Astrocyte (in vitro differentiated cells and primary cell): Measurements from ENCODE around the gene VSTM5. TPM values are rescaled to one million over a fixed set of nuclear protein-coding genes. Genes with fewer than 3 reads are reported as not detected.

Source experiments
- DNase-seq: peaks from one replicate; pipeline ENCODE4 v3.0.0-alpha.2; 2010; ENCODE audit warnings: low read depth
- FAIRE-seq: peaks from 2 replicates; lab custom pipeline; 2011; peaks lifted over from hg19 to GRCh38; lab: Jason Lieb, UNC
- H2AFZ ChIP-seq: 2 replicates; pipeline ENCODE4 v1.6.0; 2012; ENCODE audit warnings: low read depth, low read length, inconsistent platforms
- H3K27ac ChIP-seq: 2 replicates; pipeline ENCODE4 v1.5.1; 2011; ENCODE audit warnings: low read depth, low read length, inconsistent platforms
- H3K27me3 ChIP-seq: 2 replicates; pipeline ENCODE4 v1.6.0; 2011; ENCODE audit warnings: low read length, inconsistent platforms; ENCODE audit not compliant: insufficient read depth
- H3K36me3 ChIP-seq: 2 replicates; pipeline ENCODE4 v1.5.1; 2011; ENCODE audit warnings: low read length, inconsistent platforms; ENCODE audit not compliant: insufficient read depth
- H3K4me1 ChIP-seq: 2 replicates; pipeline ENCODE4 v1.5.1; 2011; ENCODE audit warnings: low read length, inconsistent platforms; ENCODE audit not compliant: insufficient read depth
- H3K4me2 ChIP-seq: 2 replicates; pipeline ENCODE4 v1.6.0; 2012; ENCODE audit warnings: low read length, inconsistent platforms
- H3K4me3 ChIP-seq: 2 replicates; pipeline ENCODE4 v1.5.1; 2011; ENCODE audit warnings: low read depth, mild to moderate bottlenecking, low read length, inconsistent platforms; ENCODE audit not compliant: insufficient read depth
- H3K79me2 ChIP-seq: 2 replicates; pipeline ENCODE4 v1.6.0; 2012; ENCODE audit warnings: mild to moderate bottlenecking, low read length, inconsistent platforms; ENCODE audit not compliant: insufficient read depth
- H3K9ac ChIP-seq: 2 replicates; pipeline ENCODE4 v1.6.0; 2012; ENCODE audit warnings: mild to moderate bottlenecking, low read length, inconsistent platforms
- H3K9me3 ChIP-seq: 2 replicates; pipeline ENCODE4 v1.5.1; 2012; ENCODE audit warnings: low read depth, mild to moderate bottlenecking, low read length, inconsistent platforms; ENCODE audit not compliant: insufficient read depth
- H4K20me1 ChIP-seq: 2 replicates; pipeline ENCODE4 v1.6.0; 2012; ENCODE audit warnings: low read length, inconsistent platforms; ENCODE audit not compliant: insufficient read depth
- H3K27ac Mint-ChIP-seq: one replicate; pipeline ENCODE4 v1.8.0; 2021; ENCODE audit warnings: mild to moderate bottlenecking, mixed read lengths; ENCODE audit not compliant: unreplicated experiment
- H3K27me3 Mint-ChIP-seq: one replicate; pipeline ENCODE4 v1.8.0; 2021; ENCODE audit warnings: low read depth, mixed read lengths; ENCODE audit not compliant: unreplicated experiment
- H3K36me3 Mint-ChIP-seq: one replicate; pipeline ENCODE4 v1.8.0; 2021; ENCODE audit warnings: low read depth, mixed read lengths; ENCODE audit not compliant: unreplicated experiment
- H3K4me1 Mint-ChIP-seq: one replicate; pipeline ENCODE4 v1.8.0; 2021; ENCODE audit warnings: low read depth, mixed read lengths; ENCODE audit not compliant: unreplicated experiment
- H3K4me3 Mint-ChIP-seq: one replicate; pipeline ENCODE4 v1.8.0; 2021; ENCODE audit warnings: mild to moderate bottlenecking, moderate library complexity, mixed read lengths; ENCODE audit not compliant: unreplicated experiment
- H3K9me3 Mint-ChIP-seq: one replicate; pipeline ENCODE4 v1.8.0; 2021; ENCODE audit warnings: mild to moderate bottlenecking, mixed read lengths; ENCODE audit not compliant: unreplicated experiment
- CTCF ChIP-seq: IDR thresholded peaks from 2 replicates; pipeline ENCODE4 v1.5.1; 2011; ENCODE audit warnings: low read depth, mild to moderate bottlenecking, inconsistent platforms, low read length, moderate library complexity; ENCODE audit not compliant: insufficient read depth
- EZH2 ChIP-seq: IDR thresholded peaks from 2 replicates; pipeline ENCODE4 v1.6.1; 2012; ENCODE audit warnings: mild to moderate bottlenecking, low read length, inconsistent platforms; ENCODE audit not compliant: insufficient read depth
- total RNA-seq: library from RNA; stranded (reverse); gene quantifications from 2 replicates; pipeline ENCODE4 v1.2.1, GENCODE V29; 2021

The VSTM5 gene
- total RNA-seq, 1 donor from 2014 or later, result 0.45 TPM

- Histone ChIP-seq H3K4me3 (no peak overlapping the region), H3K9ac (no peak overlapping the region), H3K79me2 (no peaks in the 10 kb centered on the region), H3K27ac (no peak overlapping the region), H3K27me3 (no peaks in the 10 kb centered on the region), H3K4me2 (no peak overlapping the region), H3K4me1 (no peaks in the 10 kb centered on the region), H4K20me1 (no peaks in the 10 kb centered on the region), H2AFZ (no peak overlapping the region), H3K36me3 (no peaks in the 10 kb centered on the region), H3K9me3 (no peaks in the 10 kb centered on the region)
- Mint-ChIP-seq H3K27me3 (no peaks in the 10 kb centered on the region), H3K36me3 (peaks cover 8% of the 10 kb centered on the region), H3K4me1 (no peaks in the 10 kb centered on the region), H3K9me3 (peaks cover 3% of the 10 kb centered on the region), H3K4me3 (no peak overlapping the region), H3K27ac (no peak overlapping the region)
- no peak for TF ChIP-seq CTCF
- TF ChIP-seq EZH2, result no peak
- DNase-seq, result no peak
- no peak for FAIRE-seq
Observed at GRCh38 chr11:93773601-93774200, 76.7 kb downstream of the VSTM5 start.

- H4K20me1 ChIP-seq, result no peaks in the 10 kb centered on the region
- no peaks in the 10 kb centered on the region for H3K4me1 ChIP-seq
- no peaks in the 10 kb centered on the region for H3K27me3 Mint-ChIP-seq
- H3K4me3 ChIP-seq, result no peak overlapping the region
- H2AFZ ChIP-seq, result no peak overlapping the region
- no peak for TF ChIP-seq EZH2
- H3K27me3 ChIP-seq, result no peaks in the 10 kb centered on the region
- DNase-seq (no peak), FAIRE-seq (no peak)
- peaks cover 7% of the 10 kb centered on the region for H3K36me3 Mint-ChIP-seq
- peaks cover 3% of the 10 kb centered on the region for H3K9me3 Mint-ChIP-seq
- H3K9me3 ChIP-seq, result no peaks in the 10 kb centered on the region
- H3K4me1 Mint-ChIP-seq, result no peaks in the 10 kb centered on the region
- H3K4me3 Mint-ChIP-seq, result no peak overlapping the region
- H3K36me3 ChIP-seq, result no peaks in the 10 kb centered on the region
- H3K79me2 ChIP-seq, result no peaks in the 10 kb centered on the region
- no peak overlapping the region for H3K27ac ChIP-seq
- no peak overlapping the region for H3K27ac Mint-ChIP-seq
- H3K4me2 ChIP-seq, result no peak overlapping the region
- no peak overlapping the region for H3K9ac ChIP-seq
Observed at GRCh38 chr11:93773045-93773477, 77.4 kb downstream of the VSTM5 start.

- Mint-ChIP-seq H3K27me3 (no peaks in the 10 kb centered on the region), H3K4me3 (no peak overlapping the region), H3K4me1 (no peaks in the 10 kb centered on the region), H3K36me3 (peaks cover 6% of the 10 kb centered on the region), H3K9me3 (peaks cover 3% of the 10 kb centered on the region), H3K27ac (no peak overlapping the region)
- Histone ChIP-seq H3K27ac (no peak overlapping the region), H3K4me3 (no peak overlapping the region), H3K4me2 (no peak overlapping the region), H3K9me3 (no peaks in the 10 kb centered on the region), H3K4me1 (no peaks in the 10 kb centered on the region), H2AFZ (no peak overlapping the region), H3K27me3 (no peaks in the 10 kb centered on the region), H3K79me2 (no peaks in the 10 kb centered on the region), H3K36me3 (no peaks in the 10 kb centered on the region), H3K9ac (no peak overlapping the region), H4K20me1 (no peaks in the 10 kb centered on the region)
- no peak for DNase-seq
- no peak for TF ChIP-seq CTCF
- TF ChIP-seq EZH2, result no peak
- FAIRE-seq, result no peak
Observed at GRCh38 chr11:93772123-93772522, 78.3 kb downstream of the VSTM5 start.
